HG02610 (cell line): ENCODE data around the gene TRMT11.
"Not testable (repeated sequence)": the region's sequence is repeated elsewhere in the genome, so short reads cannot be mapped to it uniquely, and the experiment has no call there.

ENCODE experiments used
- ATAC-seq: cut with Tn5 transposase; IDR thresholded peaks from one replicate; pipeline ENCODE4 v1.9.1; 2021; ENCODE audit warnings: mild to moderate bottlenecking, moderate library complexity; ENCODE audit not compliant: unreplicated experiment

Gene TRMT11

GRCh38 chr6:126041516-126041915 is 55.2 kb downstream of the TRMT11 start:
- no peak for ATAC-seq

GRCh38 chr6:126042001-126042419 is 55.7 kb downstream of the TRMT11 start:
- no peak for ATAC-seq

GRCh38 chr6:126047648-126048047 is 61.3 kb downstream of the TRMT11 start:
- ATAC-seq: no peak

- ATAC-seq: no peak
Observed at GRCh38 chr6:126048635-126049034, 62.3 kb downstream of the TRMT11 start.

GRCh38 chr6:126050795-126051194 is 64.5 kb downstream of the TRMT11 start:
- no peak for ATAC-seq

DNA sequence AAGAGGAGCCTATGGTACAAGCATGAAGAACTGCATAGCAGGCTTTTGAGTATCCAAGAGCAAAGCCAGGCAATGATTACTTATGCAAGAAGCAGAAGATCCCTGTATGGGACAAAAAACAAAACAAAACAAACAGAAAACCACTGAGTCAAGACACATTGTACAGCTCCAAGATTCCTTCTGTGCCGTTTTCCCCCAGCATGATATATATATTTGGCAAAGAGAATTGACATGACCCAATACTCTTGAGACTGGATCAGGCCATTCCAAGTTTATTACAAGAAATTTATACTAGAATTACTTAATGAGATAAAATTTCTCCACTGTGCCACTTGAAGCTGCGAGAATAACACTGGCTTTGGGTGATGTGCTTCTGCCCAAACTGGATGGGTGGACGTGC is 65.5 kb downstream of the TRMT11 start:
- no peak for ATAC-seq

GRCh38 chr6:126052485-126052884 is 66.1 kb downstream of the TRMT11 start:
- ATAC-seq: no peak

GRCh38 chr6:126054258-126054702 is 67.9 kb downstream of the TRMT11 start:
- ATAC-seq: no peak

- ATAC-seq: no peak
Observed at GRCh38 chr6:126054802-126055201, 68.5 kb downstream of the TRMT11 start.

DNA sequence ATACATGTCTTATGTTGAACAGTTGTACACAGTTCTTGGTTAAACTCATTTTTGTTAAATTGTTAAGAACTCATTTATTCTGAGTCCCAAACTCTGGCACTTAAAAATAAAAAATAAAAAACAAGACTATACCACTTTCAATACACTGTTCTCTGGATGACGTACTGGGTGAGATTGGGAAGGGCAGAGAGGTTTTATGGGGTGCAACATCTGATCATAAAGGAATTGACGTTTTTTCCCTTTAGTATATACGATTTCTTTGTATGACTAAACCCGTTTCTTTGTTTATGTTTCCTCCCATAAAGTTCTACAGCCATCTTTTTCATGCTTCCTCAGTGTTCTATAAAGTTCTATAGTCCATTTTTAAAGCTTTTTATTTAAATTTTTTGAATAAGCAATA is 69.1 kb downstream of the TRMT11 start:
- ATAC-seq: no peak

DNA sequence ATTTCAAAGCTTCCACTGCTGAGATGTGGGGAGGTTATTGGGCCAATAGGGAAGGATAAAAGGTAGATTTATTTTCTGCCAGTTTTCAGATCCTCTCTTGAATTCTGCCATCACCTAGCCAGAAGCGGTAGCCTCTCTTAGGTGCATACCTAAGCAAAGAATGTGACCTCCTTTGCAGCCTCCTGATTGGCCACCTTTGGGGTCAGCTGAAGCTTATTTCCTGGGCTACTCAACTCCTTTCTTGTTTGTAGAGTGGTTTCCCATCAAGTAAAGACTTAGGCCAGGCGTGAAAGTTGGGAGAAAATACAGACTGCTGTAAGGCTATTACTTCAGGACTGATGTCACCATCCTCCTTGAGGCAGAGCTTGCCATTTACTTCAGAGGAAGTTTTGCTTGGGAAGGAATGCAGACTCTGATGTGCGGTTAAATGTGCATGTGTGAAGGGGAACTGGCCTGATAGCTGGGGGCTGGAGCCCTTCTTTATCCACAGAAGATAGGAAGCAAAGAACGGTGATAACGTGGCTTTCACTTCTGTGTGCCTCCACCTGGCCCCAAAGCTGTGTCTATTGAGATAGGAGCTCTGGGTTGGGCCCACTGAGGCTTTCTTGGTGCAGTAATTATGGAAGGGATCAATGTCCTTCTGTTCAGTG is 70.1 kb downstream of the TRMT11 start:
- no peak for ATAC-seq

GRCh38 chr6:126058085-126058484 is 71.7 kb downstream of the TRMT11 start:
- not testable (repeated sequence) for ATAC-seq

- no peak for ATAC-seq
Observed at GRCh38 chr6:126060400-126060799, 74.1 kb downstream of the TRMT11 start.

DNA sequence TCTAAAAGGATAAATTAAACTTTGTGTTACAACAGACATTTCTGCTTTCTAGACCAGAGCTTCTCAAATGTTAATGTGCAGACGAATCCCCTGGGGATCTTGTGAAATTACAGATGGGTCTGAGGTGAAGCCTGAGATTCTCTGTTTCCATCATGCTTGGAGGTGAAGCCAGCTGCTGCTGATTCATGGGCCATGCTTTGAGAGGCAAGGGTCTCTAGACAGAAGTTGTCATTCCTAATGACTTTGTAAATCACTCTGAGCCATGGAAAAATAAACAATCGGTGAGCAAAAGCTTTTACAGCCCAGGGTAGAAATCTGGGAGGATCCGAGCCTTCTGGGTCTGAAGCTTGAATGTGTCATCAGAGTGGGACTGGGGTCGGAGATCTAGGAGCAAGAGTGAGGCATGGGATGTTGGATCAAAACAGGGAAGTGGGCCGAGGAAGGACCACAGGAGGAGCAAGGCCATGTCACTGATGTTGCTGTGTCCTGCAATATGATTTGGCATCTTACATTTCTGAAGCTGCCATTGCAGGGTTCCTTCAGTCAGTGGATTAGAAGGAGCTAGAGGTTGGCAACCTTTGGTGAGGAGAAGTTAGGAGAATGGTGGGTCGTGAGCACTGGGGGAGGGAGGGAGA is 77.3 kb downstream of the TRMT11 start:
- ATAC-seq: peak; percentile 90

- ATAC-seq: no peak
Observed at GRCh38 chr6:126064257-126064747, 78.0 kb downstream of the TRMT11 start.

GRCh38 chr6:126064748-126065401 is 78.5 kb downstream of the TRMT11 start:
- no peak for ATAC-seq

GRCh38 chr6:126066053-126067048 is 80.0 kb downstream of the TRMT11 start:
- no peak for ATAC-seq

DNA sequence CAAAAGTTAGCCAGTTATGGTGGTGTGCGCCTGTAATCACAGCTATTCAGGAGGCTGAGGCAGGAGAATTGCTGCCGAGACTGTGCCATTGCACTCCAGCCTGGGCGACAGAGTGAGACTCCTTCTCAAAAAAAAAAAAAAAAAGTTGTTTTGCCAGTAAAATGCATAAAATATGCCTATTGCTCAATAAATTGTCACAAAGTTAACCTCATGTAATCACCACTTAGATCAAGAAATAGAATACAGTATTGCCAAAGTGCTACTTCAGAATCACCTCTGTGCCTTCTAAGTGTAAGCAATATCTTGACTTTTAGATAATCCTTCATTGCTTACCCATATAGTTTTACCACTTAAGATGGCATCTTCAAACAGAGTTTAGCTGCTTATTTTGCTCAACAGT is 80.7 kb downstream of the TRMT11 start:
- ATAC-seq: no peak

DNA sequence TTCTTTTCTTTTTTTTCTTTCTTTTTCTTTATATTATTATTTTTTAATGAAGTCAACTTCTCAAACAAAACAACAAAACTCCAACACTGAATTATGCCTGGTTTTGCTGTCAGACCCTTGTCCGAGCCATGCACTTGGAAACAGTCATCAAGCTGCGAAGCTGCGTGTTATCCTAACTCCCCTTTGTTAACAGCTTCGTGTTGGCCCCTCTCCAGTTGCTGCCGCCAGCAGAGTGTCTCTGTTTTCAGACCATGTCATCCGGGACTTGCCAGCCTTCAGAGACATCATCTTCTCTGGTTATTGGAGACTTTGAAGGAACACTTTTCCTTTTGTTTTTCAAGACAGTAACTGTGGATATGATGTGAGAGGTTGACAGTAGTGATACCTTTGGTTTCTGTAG is 83.1 kb downstream of the TRMT11 start:
- ATAC-seq: no peak

DNA sequence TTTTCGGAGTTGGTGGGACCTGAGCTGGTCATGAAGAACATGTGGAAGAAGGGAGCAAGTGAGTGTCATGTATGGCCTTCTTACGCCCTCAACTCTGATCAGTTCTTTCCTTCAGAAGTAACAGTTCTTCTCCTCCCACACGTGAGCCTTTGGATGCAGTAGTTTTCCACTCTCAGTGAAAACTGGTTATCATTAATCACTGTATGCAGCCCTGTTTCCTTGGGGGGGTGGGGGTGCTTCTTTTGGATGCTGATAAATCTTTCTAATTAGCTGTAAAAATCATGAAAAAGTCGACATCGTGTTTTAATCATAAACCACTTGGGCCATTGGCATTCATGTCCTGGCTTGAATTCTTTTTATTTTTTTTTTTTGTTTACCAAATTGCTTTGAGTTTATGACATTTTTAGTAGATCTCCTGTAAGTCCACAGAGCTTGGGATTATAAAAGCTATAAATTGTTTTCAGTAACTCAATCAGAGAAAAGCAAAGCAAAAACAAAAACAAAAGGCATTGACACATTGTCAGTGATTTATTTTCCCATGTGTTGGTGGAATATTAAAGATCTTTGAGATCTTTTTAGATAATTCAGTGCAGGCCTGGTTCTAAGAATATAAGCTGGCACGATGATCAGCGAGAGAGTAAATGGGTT is 84.8 kb downstream of the TRMT11 start:
- no peak for ATAC-seq
